Stimulated activated CD4-positive, alpha-beta T cell treated with anti-CD3 and anti-CD28 coated beads, TNF-alpha, amount 100 ng/mL, for 4 hours (primary cell): ENCODE measurements around the gene ADRB2.
A peak's percentile ranks its signal among the peaks of the same experiment; 100 is the strongest.

Source experiments
- DNase-seq, 3 experiments: peaks; one replicate each; pipeline ENCODE4 v3.0.0-alpha.2; 2020; ENCODE audit warnings: low read depth in 3 of 3

ADRB2 gene

DNA sequence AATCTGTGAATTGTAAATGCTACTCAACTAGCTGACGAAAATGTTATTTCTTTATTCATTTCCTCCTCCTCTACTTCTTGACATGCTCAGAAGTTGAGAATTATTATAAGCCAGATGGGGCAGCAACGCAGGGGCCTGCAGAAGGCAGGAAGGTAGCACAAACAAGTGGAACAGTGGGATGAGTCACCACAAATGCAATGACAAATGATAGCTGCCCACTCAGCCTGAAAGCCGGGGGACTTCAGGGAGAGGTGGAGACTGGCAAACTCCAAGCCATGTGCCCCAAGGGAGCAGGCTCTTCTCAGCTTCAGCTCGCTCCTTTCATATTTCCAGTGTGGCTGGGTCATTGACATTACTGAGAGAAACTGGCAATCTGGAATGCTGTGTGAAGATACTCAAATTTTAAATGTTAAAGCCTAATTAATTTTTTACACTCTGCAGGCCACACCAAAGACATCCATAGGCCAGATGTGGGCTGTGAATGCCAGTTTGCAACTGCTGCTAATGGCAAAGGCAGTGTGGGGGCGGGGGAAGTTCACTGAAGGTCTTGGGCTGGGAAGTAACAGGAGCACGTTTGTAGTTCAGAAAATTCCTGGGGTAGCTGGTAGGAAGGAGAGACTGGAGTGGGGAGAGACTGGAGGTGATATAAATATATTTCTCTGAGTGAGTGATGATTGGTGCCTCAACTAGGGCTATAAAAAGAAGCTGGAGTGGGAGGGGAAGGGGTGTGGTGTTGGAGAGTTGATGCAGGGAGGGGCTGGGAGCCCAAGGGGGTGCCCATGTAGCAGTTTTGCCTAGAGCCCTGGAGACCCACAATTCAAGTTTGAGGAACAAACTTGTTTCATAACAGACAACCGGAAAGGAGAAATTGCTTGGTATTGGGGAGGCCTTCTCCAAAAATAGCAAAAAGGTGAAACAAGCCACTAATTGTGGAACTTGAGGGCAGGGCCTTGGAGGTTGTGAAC, 20.8 kb upstream of the ADRB2 start:
- DNase-seq, result no peak

DNA sequence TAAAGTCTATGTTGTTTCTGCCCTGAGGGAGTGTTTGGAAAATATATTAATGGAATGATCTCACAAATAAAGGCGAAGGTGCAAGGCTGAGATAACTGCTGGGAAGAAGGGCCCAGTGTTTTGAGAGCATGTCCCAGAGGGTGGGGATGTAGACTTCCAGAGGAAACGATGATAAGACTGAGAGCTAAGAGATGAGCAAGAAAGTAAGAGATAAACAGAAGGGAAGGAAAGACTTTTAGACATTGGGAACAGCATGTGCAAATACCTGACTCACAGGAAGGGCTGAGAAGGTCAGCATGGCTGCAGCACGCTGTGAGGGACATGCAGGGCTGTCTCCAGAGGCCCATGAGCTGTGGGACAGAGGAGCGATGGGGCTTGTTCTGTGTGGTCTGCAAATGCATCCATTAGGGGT, 19.9 kb upstream of the ADRB2 start:
- DNase-seq, result no peak

- DNase-seq, result no peak
Observed at GRCh38 chr5:148807851-148808250, 18.6 kb upstream of the ADRB2 start.

- DNase-seq, result no peak
Observed at GRCh38 chr5:148808864-148809642, 17.4 kb upstream of the ADRB2 start.

GRCh38 chr5:148809781-148810524, 16.5 kb upstream of the ADRB2 start:
- no peak for DNase-seq

DNA sequence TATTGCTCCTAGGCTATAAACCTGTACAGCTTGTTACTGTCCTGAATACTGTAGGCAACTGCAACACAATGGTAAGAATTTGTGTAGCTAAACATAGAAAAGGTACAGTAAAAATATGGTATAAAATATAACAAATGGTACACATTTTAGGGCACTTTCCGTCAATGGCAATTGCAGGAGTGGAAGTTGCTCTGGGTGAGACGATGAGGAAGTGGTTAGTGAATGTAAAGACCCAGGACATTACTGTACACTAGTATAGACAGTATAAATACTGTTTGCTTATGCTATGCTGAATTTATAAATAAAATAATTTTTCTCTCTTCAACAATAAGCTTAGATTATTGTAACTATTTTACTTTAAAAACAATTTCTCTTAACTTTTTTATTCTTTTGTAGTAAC, 15.6 kb upstream of the ADRB2 start:
- DNase-seq, result no peak

DNA sequence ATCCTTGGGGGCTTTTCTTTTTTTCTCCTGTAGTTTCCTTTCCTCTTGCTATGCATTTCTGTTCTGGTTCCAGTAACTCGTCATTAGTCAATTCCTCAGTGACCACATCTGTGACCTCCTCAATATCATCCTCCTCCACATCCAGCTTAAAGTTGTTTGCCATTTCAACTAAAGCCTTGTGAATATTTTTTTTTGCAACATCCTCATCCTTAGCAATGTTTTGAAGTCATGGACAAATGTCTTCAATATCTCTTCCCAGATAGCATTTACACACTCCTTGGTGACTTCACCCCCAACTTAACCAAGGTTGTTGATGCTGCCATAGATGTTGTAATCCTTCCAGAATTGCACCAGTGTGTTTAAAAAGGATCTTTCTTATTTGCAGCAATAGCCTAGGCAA, 14.7 kb upstream of the ADRB2 start:
- no peak for DNase-seq

DNA sequence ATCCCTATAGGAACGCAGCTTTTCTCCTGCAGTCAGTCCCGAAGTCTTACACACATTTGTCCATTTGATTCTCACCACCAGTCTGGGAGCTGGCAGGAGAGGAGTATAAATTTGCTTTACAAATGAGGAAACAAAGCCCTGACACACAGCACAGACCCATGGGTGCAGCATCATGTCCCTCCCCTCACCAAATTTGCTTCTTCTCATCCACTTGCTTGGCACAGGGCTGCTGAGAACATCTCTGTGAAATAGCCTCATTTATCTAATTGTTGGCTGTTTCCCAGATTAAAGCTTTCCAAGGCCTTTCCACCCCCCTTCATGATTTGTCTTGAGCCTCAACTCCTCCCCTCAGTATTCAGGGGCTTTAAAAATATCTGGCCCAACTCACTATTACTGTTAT, 11.3 kb upstream of the ADRB2 start:
- DNase-seq, result no peak

DNA sequence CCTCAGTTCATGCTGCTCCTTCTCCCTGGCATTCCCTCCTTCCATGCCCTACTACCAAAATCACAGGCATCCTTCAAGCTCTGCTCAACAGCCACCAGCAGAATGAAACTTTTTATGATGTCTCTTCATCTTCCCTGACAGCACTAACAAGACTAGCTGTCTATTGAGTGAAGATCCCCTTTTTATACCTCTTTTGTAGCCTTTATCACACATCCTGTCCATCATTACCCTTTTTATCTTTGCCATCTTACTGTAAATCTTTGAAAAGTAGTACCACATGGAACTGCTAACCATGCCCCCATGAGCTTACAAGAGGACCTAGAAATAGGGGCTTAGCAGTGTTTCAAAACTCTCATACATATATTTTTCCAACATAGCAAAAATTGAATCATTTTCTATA, 10.8 kb upstream of the ADRB2 start:
- no peak for DNase-seq

DNA sequence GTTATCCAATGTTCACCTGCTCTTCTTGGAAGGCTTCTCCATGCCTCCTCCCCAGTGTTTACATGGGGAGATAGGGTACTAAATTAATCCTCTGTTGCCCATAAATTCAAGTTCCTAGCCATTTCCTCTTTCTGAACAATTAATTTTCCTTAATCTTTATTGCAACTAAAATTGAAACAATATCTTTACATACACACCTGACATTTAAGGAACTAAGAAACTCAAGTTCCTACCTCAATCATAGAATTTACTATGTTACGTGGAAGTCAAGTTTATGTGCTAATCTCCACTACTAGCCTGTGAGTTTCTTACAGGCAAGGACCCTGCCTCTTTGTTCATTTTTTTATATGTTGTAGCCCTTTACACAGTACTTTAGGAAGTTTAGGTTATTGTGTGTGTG, 10.1 kb upstream of the ADRB2 start:
- DNase-seq, result no peak

- DNase-seq, result no peak
Observed at GRCh38 chr5:148816782-148817181, 9.6 kb upstream of the ADRB2 start.

DNA sequence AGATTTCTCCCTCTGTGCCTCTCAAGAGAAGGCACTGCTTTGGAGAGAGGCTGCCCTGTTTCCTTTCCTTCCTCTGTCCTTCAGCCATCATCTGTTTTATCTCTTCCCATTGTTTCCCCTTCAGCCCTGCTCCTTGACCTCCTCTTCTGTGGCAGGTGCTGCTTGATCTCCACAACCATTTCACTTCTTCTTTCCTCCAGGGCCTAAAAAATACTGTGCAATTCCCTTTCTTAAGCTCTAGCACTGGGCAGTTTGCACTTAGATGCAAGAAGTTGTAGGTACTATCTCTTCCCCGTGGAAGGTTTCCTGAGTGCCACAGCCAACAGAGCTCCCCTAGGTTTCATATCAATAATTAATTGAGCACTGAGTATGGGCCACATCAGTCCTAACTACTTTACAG, 8.8 kb upstream of the ADRB2 start:
- no peak for DNase-seq

DNA sequence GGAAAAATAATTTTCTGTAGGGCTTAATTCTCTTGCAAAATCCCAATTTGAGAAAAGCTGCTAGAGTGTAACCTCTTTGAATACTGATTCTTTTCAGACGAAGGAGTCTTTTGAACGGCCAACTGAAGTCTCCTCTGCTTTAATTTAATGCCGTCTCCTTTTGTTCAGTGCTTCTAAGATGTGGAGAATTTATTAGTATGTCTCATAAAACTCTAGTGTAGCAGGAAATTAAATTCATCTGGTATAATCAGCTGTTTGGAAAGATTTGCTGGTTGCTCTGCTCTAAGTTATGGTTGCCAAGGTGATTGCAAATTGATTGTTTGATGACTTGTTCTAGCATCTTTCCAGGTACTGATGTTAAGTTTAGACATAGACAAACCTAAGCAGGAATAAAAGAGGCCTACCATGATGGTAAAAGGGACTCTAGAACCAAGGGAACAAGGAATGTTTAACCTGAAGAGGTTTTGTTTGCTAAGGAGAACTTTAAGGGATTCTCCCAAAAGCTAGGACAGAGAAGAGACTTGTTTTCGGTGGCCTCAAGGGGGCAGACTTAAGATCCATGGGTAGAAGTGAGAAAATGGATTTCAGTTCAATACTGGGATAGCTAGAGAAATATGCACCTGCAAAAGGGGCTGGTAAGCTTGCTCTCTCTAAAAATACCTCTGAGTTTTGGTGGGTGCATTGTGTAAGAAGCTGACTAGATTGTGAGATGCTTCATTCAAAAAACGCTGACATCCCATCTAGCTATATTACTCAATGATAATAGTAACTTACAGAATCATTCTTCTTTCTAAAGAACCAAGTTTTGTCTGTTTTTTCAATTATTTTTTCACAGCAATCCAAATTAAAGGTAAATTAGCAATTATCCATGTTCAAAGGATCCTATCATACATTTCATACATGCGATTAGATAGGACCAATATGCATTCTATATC, 5.7 kb upstream of the ADRB2 start:
- no peak for DNase-seq

DNA sequence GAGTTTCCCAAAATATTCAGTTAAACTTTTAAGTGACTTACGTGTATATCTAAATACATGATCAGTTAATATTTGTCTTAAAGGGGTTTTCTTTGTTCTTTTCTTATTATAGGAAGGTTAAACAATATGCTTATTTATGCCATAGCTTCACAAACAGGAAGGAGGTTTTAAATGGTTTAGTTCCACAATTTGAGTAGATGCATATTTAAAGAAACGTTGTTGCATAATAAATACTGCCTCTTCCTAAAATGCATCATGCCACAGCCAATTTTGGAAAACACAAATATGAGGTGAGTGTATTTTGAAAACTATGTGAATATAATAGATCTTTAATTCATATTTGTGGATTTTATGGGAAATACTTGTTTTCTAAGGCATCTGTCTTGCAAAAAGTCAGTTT, 2.5 kb upstream of the ADRB2 start:
- DNase-seq, result no peak

DNA sequence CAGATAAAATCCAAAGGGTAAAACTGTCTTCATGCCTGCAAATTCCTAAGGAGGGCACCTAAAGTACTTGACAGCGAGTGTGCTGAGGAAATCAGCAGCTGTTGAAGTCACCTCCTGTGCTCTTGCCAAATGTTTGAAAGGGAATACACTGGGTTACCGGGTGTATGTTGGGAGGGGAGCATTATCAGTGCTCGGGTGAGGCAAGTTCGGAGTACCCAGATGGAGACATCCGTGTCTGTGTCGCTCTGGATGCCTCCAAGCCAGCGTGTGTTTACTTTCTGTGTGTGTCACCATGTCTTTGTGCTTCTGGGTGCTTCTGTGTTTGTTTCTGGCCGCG, 727 bp upstream of the ADRB2 start:
- no peak for DNase-seq

DNA sequence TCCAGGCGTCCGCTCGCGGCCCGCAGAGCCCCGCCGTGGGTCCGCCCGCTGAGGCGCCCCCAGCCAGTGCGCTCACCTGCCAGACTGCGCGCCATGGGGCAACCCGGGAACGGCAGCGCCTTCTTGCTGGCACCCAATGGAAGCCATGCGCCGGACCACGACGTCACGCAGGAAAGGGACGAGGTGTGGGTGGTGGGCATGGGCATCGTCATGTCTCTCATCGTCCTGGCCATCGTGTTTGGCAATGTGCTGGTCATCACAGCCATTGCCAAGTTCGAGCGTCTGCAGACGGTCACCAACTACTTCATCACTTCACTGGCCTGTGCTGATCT, 294 bp downstream of the ADRB2 start:
- DNase-seq, result peak in 1 of 3 experiments; percentile 18

GRCh38 chr5:148827723-148828122, 1.3 kb downstream of the ADRB2 start:
- DNase-seq, result no peak

DNA sequence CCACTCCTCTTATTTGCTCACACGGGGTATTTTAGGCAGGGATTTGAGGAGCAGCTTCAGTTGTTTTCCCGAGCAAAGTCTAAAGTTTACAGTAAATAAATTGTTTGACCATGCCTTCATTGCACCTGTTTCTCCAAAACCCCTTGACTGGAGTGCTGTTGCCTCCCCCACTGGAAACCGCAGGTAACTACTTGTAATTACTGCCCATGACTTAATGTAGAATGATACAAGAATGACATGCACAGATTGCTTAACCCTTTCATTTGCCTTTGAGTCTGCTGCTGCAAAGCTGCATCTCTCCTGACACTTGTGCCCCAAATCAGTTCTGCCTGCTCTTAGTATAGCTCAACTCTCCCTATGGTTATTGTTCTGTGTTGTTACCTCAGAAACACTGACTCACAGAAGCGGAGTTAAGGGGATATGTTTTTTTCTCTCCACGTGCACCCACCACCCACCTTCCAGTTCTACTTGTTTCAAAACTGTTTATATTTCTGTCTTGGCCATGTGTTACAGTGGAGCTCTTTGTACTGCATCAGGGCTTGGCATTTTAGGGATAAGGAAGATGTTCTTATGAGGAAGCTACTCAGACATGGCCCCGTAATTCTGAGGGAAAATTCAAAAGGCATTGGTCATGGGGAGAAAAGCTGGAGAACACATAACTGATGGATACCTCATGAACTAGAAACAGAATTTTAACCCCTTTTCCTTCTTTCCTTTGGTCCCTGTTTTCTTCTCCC, 2.3 kb downstream of the ADRB2 start:
- DNase-seq, result no peak

- DNase-seq, result no peak
Observed at GRCh38 chr5:148829248-148829594, 2.8 kb downstream of the ADRB2 start.

DNA sequence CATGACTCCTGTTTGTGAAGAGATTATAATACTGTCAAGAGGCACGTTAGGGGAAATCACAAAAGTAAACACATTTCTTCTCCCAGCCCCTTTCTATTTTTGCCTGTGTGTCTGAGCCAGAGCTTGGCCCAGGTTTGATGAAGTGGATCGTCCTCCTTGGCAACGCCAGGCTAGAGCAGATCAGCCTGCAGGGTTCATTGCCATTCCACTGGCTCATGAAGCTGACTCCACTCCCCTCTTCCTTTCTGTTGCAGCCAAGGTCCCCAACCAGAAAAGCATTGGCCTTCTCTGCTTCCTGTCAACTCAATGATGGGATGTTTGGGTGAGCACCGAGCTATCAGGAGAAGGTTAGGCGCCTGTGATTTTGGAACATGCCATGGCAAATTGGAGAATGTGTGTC, 3.3 kb downstream of the ADRB2 start:
- DNase-seq, result no peak

DNA sequence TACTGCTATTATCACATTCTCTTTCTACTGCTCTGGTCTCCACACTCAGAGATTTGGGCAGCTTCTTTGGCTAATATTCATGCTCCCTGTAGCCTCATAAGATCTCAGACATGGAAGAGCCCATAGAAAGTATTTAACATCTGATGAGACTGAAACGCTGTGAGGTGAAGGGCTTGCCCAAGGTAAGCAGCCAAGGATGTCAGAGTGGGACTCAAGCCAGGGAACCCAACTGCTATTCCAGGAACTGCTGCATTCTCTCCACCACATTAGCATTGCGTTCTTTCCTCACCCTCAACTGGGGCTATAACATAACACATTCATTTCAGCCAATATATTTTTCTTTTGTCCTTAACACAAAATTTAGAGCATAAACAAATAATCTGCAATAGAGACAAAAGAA, 3.8 kb downstream of the ADRB2 start:
- no peak for DNase-seq
